ENCODE data around the gene DOK5.

The DOK5 gene

GRCh38 chr20:54640800-54641199, 165.4 kb downstream of the DOK5 start:
- TF ChIP-seq, protein P1, sequence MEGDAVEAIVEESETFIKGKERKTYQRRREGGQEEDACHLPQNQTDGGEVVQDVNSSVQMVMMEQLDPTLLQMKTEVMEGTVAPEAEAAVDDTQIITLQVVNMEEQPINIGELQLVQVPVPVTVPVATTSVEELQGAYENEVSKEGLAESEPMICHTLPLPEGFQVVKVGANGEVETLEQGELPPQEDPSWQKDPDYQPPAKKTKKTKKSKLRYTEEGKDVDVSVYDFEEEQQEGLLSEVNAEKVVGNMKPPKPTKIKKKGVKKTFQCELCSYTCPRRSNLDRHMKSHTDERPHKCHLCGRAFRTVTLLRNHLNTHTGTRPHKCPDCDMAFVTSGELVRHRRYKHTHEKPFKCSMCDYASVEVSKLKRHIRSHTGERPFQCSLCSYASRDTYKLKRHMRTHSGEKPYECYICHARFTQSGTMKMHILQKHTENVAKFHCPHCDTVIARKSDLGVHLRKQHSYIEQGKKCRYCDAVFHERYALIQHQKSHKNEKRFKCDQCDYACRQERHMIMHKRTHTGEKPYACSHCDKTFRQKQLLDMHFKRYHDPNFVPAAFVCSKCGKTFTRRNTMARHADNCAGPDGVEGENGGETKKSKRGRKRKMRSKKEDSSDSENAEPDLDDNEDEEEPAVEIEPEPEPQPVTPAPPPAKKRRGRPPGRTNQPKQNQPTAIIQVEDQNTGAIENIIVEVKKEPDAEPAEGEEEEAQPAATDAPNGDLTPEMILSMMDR (IDR thresholded peaks at IDR 0.05), result no peak
- Mint-ChIP-seq H3K36me3 (ENCODE audit: low read depth) (no peaks in the 10 kb centered on the region), H3K9me3 (peaks cover 22% of the 10 kb centered on the region), H3K27ac (no peak overlapping the region), H3K27me3 (ENCODE audit: low read depth, poor library complexity) (peaks cover 4% of the 10 kb centered on the region), H3K4me3 (no peak overlapping the region), H3K4me1 (peaks cover 5% of the 10 kb centered on the region)
- DNase-seq, result no peak

DNA sequence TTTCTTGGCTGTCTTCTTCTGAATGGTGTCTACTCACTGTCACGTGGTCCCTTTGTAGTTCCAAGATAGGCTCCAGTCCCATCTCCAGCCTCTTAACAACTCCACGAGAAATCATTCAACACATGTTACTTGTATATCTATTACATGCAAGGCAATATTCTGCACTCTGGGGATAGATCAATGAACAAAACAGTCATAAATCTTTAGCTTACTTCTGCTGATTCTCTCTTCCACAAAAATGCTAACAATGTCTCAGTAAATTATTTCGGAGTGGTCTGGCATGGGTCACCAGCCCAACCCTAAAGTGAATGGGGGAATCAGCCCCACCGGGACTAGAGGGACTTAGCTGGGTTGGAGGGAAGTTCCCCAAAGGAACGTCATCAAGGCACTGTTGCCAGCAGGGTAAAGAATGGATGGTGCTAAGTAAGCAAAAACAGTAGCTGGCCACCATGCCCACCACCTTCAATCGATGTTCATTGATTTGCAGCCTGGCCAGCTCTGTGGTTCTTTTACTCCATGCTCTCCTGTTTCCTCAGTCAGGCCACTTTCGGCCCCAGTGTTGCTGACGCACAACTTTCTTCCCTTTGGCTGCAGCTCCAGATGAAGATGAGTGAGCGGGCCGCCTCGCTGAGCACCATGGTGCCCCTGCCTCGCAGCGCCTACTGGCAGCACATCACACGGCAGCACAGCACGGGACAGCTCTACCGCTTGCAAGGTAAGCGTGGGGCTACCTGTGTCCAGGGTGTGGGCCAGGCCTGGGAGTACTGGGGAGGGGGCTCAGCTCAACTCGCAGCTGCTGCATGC, 167.7 kb downstream of the DOK5 start:
- H3K36me3 Mint-ChIP-seq (ENCODE audit: low read depth), result no peaks in the 10 kb centered on the region
- H3K27ac Mint-ChIP-seq, result no peak overlapping the region
- H3K4me3 Mint-ChIP-seq, result no peak overlapping the region
- no peak for DNase-seq
- peaks cover 6% of the 10 kb centered on the region for H3K27me3 Mint-ChIP-seq (ENCODE audit: low read depth, poor library complexity)
- H3K4me1 Mint-ChIP-seq, result peaks cover 5% of the 10 kb centered on the region
- peaks cover 2% of the 10 kb centered on the region for H3K9me3 Mint-ChIP-seq
- TF ChIP-seq, protein P1 (IDR thresholded peaks at IDR 0.05), result no peak

DNA sequence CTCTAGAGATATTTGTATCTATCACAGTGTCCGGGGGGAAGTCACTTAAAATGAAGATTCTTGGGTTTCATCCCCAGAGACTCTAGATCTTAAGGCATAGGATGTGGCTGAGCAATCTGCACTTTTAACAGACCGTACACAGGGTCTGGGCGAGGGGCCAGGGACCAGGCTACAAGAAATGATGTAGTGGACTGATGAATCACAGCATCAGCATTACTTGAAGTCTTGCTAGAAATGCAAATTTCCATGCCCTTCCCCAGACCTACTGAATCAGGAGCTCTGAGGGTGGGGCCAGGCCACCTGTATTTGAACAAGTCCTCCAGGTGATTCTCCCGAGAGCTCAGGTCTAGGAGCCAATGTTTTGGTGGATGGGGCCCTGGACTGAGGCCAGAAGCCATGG, 168.4 kb downstream of the DOK5 start:
- peaks cover 6% of the 10 kb centered on the region for H3K27me3 Mint-ChIP-seq (ENCODE audit: low read depth, poor library complexity)
- H3K9me3 Mint-ChIP-seq, result no peaks in the 10 kb centered on the region
- TF ChIP-seq, protein P1 (IDR thresholded peaks at IDR 0.05), result no peak
- H3K4me3 Mint-ChIP-seq, result no peak overlapping the region
- H3K27ac Mint-ChIP-seq, result no peak overlapping the region
- no peaks in the 10 kb centered on the region for H3K36me3 Mint-ChIP-seq (ENCODE audit: low read depth)
- peaks cover 5% of the 10 kb centered on the region for H3K4me1 Mint-ChIP-seq
- no peak for DNase-seq

- H3K4me3 Mint-ChIP-seq, result no peak overlapping the region
- no peaks in the 10 kb centered on the region for H3K36me3 Mint-ChIP-seq (ENCODE audit: low read depth)
- no peak overlapping the region for H3K27ac Mint-ChIP-seq
- no peak for DNase-seq
- peaks cover 14% of the 10 kb centered on the region for H3K4me1 Mint-ChIP-seq
- H3K9me3 Mint-ChIP-seq, result no peaks in the 10 kb centered on the region
- TF ChIP-seq, protein P1 (IDR thresholded peaks at IDR 0.05), result no peak
- H3K27me3 Mint-ChIP-seq (ENCODE audit: low read depth, poor library complexity), result peaks cover 10% of the 10 kb centered on the region
Measured at GRCh38 chr20:54645445-54646155, 170.2 kb downstream of the DOK5 start.

DNA sequence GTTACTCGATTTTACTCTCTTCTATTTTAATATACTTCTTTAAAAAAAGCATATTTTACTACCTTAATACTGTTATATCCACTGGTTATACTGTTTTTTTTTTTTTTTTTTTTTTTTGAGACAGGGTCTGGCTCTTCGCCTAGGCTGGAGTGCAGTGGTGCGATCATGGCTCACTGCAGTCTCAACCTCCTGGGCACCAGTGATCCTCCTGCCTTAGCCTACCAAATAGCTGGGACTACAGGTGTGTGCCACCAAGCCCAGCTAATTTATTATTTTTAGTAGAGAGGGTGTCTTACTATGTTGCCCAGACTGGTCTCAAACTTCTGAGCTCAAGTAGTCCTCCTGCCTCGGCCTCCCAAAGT, 170.7 kb downstream of the DOK5 start:
- H3K27me3 Mint-ChIP-seq (ENCODE audit: low read depth, poor library complexity), result peaks cover 10% of the 10 kb centered on the region
- H3K4me1 Mint-ChIP-seq, result peaks cover 20% of the 10 kb centered on the region
- no peak overlapping the region for H3K27ac Mint-ChIP-seq
- H3K9me3 Mint-ChIP-seq, result no peaks in the 10 kb centered on the region
- no peaks in the 10 kb centered on the region for H3K36me3 Mint-ChIP-seq (ENCODE audit: low read depth)
- DNase-seq, result no peak
- H3K4me3 Mint-ChIP-seq, result no peak overlapping the region
- TF ChIP-seq, protein P1 (IDR thresholded peaks at IDR 0.05), result no peak
